ENCODE measurements around the gene RPS21.
A peak's percentile ranks its signal among the peaks of the same experiment; 100 is the strongest.

Gene RPS21

DNA sequence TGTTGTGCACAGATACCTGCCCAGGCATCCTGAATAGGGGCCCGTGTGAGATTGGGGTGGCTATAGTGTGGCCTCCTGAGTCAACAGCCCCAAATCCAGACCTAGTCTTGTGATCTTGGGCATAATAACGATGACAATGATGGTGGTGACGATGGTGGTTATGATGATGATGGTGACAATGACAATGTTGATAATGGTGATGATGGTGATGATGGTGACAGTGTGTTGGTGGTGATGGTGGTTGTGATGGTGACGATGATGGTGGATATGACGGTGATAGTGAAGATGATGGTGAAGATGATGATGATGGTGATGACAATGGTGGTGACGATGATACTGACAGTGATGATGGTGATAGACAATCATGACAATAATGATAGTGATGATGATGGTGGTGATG is 5.1 kb upstream of the RPS21 start:
- no peak for DNase-seq

GRCh38 chr20:62382306-62383198 is 4.4 kb upstream of the RPS21 start:
- peak; percentile 74 for DNase-seq

DNA sequence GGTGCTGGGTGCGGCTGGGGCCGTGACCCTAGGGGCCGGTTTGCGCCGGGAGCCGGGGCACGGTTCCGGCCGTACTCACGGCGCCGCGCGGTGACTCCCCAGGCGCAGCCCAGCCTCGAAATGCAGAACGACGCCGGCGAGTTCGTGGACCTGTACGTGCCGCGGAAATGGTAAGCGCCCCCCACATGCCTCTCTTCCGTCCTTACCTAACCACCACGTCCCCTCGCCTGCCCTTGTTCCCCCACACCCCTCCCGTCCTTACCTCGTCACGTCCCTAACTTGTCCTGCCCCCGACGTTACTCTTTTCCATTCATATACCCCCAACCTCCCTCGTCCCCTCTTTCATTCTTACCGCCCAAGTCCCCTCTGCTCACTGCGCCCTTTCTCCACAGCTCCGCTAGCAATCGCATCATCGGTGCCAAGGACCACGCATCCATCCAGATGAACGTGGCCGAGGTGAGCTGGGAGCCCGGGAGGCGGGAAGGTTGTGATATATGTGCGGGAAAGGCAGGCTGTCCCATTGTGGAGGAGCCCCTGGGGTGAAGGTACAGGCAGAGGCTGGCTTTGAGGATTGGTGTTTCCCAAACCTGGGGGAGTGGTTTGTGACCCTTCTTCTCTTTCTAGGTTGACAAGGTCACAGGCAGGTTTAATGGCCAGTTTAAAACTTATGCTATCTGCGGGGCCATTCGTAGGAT is 463 bp downstream of the RPS21 start:
- no peak for DNase-seq

GRCh38 chr20:62387933-62388635 is 1.2 kb downstream of the RPS21 start:
- DNase-seq, result no peak

GRCh38 chr20:62388839-62389600 is 2.1 kb downstream of the RPS21 start:
- DNase-seq, result no peak

- no peak for DNase-seq
These were observed 2.7 kb downstream of the RPS21 start for GRCh38 chr20:62389601-62390087.

GRCh38 chr20:62390317-62391164 is 3.6 kb downstream of the RPS21 start:
- no peak for DNase-seq

GRCh38 chr20:62391165-62392076 is 4.5 kb downstream of the RPS21 start:
- DNase-seq, result no peak

- DNase-seq, result no peak
These were observed 5.1 kb downstream of the RPS21 start for GRCh38 chr20:62392077-62392418.

GRCh38 chr20:62392621-62393334 is 5.9 kb downstream of the RPS21 start:
- DNase-seq, result no peak

DNA sequence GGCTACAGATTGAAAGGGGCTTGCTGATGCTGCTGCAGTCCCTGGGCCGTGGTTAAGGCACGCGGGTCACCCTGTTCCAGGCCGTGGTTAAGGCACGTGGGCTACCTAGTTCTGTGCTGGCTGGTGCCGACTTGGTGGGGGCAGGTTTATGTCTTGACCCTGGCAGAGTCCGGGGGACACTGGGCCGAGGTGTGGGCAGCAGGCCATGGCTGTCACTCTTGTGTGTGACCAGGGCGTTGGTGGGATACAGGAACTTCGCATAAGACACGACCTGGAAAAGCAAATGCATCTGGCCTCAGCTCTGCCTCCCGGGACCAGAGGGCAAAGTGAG is 6.4 kb downstream of the RPS21 start:
- no peak for DNase-seq

DNA sequence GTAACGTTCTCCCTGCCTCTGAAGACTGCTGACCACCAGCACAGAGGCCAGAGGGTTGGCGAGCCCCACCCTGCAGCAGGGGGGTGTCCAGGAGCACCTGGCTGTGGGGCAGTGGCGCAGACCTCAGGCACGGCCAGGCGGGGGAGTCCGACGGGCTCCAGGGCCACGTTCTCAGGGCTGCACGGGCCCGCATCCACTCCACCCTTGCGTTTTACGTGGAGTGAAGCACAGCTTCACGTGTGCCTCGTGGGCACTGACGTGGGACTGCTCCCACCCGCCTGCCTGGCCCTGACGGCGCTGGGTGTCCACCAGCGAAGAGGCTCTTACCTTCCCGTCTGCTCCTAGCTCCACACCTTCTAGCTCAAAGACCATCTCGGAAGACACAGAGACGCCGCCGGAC is 6.9 kb downstream of the RPS21 start:
- DNase-seq, result no peak

DNA sequence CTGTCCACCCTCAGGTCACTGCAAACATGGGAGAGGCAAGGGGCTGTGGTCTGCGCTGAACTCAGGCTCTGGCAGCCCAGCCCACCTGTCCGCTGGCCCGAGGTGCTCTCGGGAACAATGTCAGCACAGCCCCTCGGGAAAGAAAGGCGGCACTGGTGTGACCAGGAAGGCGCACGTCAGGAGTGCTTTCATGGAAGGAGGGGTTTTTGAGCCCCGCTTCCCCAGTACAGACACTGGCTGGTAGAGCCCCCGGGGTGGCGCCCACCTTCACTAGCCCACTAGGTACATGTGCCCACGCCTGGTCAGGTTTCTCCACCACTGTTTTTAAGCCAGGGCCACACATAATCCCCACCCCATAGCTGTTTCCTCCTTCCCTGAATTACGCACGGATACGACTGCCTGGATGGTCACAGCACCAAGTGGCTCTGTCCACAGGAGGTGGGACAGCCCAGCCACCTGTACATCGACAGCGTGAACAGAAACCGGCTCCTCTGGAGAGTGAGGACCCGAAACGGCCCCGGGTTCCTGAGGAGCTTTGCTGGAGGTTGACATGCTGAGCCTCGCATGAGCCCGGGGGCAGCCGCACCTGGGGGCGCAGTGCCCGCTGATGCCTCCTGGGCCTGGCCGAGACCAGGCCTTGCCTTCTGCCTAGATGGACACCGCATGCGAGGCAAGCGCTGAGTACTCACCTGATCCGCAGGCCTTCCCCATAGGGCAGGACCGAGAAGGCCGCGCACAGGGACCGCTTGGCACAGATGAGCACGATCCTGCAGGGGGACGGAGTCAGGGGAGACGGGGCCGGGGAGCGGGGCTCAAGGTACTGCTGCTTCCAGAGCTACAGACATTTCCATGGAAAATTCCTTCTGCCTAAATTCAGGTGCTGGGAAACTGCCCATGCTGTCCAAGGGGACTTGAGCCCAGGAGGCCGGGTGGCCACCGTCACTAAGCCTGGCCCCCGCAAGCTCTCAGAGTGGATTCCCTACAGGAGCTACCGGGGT is 7.6 kb downstream of the RPS21 start:
- DNase-seq, result no peak

DNA sequence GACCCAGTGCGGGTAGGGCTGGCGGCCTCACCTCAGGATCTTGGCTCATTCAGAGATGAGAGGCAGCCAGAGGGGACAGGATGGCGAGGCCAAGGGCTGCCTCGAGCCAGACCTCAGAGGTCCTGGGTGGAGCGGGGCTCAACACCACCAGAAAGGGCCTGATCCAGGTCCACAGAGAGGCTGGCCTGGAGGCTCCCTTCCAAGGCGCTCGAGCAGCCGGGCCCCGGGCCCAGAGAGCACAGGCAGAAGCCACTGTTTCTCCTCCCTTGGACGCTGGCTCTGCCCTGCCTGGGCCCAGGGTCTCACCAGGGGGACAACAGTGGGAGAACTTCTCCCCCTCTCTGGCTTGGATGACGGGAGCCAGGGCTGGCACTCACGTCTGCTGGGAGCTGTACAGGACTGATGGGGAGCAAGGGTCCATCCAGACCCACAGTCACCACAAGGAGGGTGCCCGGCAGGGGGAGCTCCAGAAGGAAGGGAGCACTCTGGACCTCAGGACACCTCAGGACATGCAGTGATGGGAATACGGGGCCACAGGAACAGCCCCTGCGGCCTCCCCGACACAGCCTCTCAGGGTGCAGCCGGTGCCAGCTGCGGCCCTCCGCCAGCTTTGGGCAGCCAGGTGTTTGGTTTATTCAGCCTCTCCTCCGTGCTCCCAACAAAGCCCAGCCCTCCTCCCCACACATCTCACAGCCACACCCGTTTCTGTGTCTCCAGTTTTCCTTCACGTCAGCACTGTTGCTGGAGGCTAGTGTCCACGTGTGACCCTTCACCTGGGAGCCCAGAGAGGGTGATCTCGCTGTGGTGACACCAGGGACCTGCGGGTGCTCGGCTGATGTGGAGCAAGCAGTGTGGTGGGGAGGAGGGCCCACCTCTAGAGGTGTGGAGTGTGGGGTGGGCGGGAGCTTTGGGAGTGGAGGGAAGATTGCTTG is 8.7 kb downstream of the RPS21 start:
- no peak for DNase-seq

- no peak for DNase-seq
These were observed 9.7 kb downstream of the RPS21 start for GRCh38 chr20:62396367-62397239.

DNA sequence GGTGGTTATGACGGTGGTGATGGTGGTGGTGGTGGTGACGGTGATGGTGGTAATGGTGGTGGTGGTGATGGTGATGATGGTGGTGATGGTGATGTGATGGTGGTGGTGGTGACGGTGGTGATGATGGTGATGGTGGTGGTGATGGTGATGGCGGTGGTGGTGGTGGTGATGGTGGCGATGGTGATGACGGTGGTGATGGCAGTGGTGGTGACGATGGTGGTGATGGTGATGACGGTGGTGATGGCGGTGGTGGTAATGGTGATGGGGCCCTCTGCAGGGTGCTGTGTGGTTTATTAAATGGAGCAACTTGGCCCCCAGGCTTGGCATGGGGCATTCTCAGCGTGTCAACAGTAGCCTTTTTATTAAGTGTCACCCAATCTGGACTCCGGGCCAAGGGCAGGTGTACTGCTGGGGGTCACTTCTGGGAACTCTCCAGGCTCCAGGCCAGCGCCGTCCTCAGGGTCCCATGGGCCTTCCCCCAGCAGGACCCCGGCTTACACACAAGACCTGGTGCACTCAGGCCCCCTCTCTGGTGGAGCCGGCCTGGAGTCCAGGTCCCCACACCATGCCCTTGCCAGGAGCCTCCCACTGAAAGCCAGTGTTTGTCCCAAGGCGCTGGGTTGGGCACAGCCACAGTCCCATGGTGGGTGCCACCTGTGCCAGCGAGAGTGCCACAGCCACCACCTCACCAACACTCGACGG is 11.4 kb downstream of the RPS21 start:
- no peak for DNase-seq

Measured in NCI-H2107 (cell line).